ENCODE data around the gene EIF3B.
A peak's percentile ranks its signal among the peaks of the same experiment; 100 is the strongest.
"Not testable (repeated sequence)": the region's sequence is repeated elsewhere in the genome, so short reads cannot be mapped to it uniquely, and the experiment has no call there.

EIF3B gene

GRCh38 chr7:2402687-2403013, 48.0 kb downstream of the EIF3B start:
- no peak for DNase-seq (ENCODE audit: low spot score)

GRCh38 chr7:2403014-2403717, 48.5 kb downstream of the EIF3B start, which contains the start of gene CHST12:
TSS of gene CHST12 (plus strand) at chr7:2403611. CDS start at chr7:2432640, 29,029 bp downstream.
- DNase-seq (ENCODE audit: low spot score) = peak; percentile 100

- DNase-seq (ENCODE audit: low spot score) = peak; percentile 80
Measured at GRCh38 chr7:2403718-2404648, 49.4 kb downstream of the EIF3B start.

GRCh38 chr7:2404714-2405119, 50.1 kb downstream of the EIF3B start:
- DNase-seq (ENCODE audit: low spot score) = no peak

- no peak for DNase-seq (ENCODE audit: low spot score)
Measured at GRCh38 chr7:2405201-2405600, 50.6 kb downstream of the EIF3B start.

GRCh38 chr7:2405601-2406345, 51.1 kb downstream of the EIF3B start:
- DNase-seq (ENCODE audit: low spot score) = no peak

GRCh38 chr7:2409745-2410414, 55.3 kb downstream of the EIF3B start:
- no peak for DNase-seq (ENCODE audit: low spot score)

- no peak for DNase-seq (ENCODE audit: low spot score)
Measured at GRCh38 chr7:2411049-2411448, 56.4 kb downstream of the EIF3B start.

- DNase-seq (ENCODE audit: low spot score) = no peak
Measured at GRCh38 chr7:2411815-2412586, 57.4 kb downstream of the EIF3B start.

GRCh38 chr7:2412587-2413201, 58.1 kb downstream of the EIF3B start:
- no peak for DNase-seq (ENCODE audit: low spot score)

- DNase-seq (ENCODE audit: low spot score) = no peak
Measured at GRCh38 chr7:2416063-2416462, 61.4 kb downstream of the EIF3B start.

- no peak for DNase-seq (ENCODE audit: low spot score)
Measured at GRCh38 chr7:2416650-2417049, 62.0 kb downstream of the EIF3B start.

- DNase-seq (ENCODE audit: low spot score) = not testable (repeated sequence)
Measured at GRCh38 chr7:2417178-2417577, 62.6 kb downstream of the EIF3B start.

- no peak for DNase-seq (ENCODE audit: low spot score)
Measured at GRCh38 chr7:2417981-2418481, 63.4 kb downstream of the EIF3B start.

- no peak for DNase-seq (ENCODE audit: low spot score)
Measured at GRCh38 chr7:2420216-2420933, 65.7 kb downstream of the EIF3B start.

GRCh38 chr7:2421943-2422310, 67.3 kb downstream of the EIF3B start:
- no peak for DNase-seq (ENCODE audit: low spot score)

- no peak for DNase-seq (ENCODE audit: low spot score)
Measured at GRCh38 chr7:2425749-2426148, 71.1 kb downstream of the EIF3B start.

Data from iPS-NIHi11 (cell line).